PC-9 (cell line): ENCODE measurements around the gene NRP1. TPM values are rescaled to one million over a fixed set of nuclear protein-coding genes. Genes with fewer than 3 reads are reported as not detected.

Experiments used
- BruUV-seq: library from RNA; stranded (reverse); fragments of 400-500 nt; replicated peaks from 2 replicates; lab custom pipeline; 2021; lab: Mats Ljungman, UMichigan
- CTCF ChIA-PET: fragments of 300-600 bp; sonication (Branson Sonifier 250); formaldehyde crosslinking; loops from one replicate; lab custom pipeline; 2022; ENCODE audit warnings: antibody characterized with exemption; lab: Charles Lee
- POLR2A ChIA-PET: fragments of 300-600 bp; sonication (Branson Sonifier 250); formaldehyde crosslinking; loops from one replicate; lab custom pipeline; 2022; ENCODE audit warnings: antibody characterized with exemption; ENCODE audit not compliant: unreplicated experiment; lab: Charles Lee
- DNase-seq, 2 experiments: peaks; one replicate each; pipeline versions ENCODE4 v3.0.0 to v3.0.0-alpha.2; 2015 to 2022; ENCODE audit warnings: mixed read lengths in 1 of 2
- H2AFZ ChIP-seq: fragments of 200-600 bp; sonication (generic); 2 replicates; pipeline ENCODE4 v1.8.1; 2017; ENCODE audit warnings: antibody characterized with exemption
- H3F3A ChIP-seq: fragments of 200-600 bp; sonication (generic); 2 replicates; pipeline ENCODE4 v1.8.1; 2017; ENCODE audit warnings: antibody characterized with exemption, mild to moderate bottlenecking, low read depth; ENCODE audit not compliant: insufficient read depth
- H3K27ac ChIP-seq: fragments of 200-600 bp; sonication (generic); 2 replicates; pipeline ENCODE4 v1.6.1; 2016; ENCODE audit warnings: mixed run types
- H3K27me3 ChIP-seq: fragments of 200-600 bp; sonication (generic); 2 replicates; pipeline ENCODE4 v1.6.1; 2016; ENCODE audit warnings: low read depth, mixed run types; ENCODE audit not compliant: insufficient read depth
- H3K36me3 ChIP-seq: fragments of 200-600 bp; sonication (generic); 2 replicates; pipeline ENCODE4 v1.6.1; 2016; ENCODE audit warnings: low read depth, mixed run types
- H3K4me1 ChIP-seq: fragments of 200-600 bp; sonication (generic); replicated peaks from 2 replicates; pipeline ENCODE4 v1.6.1; 2016; ENCODE audit warnings: mixed run types; ENCODE audit not compliant: insufficient read depth
- H3K4me2 ChIP-seq: fragments of 200-600 bp; sonication (generic); 2 replicates; pipeline ENCODE4 v1.6.1; 2017; ENCODE audit warnings: mixed run types
- H3K4me3 ChIP-seq: fragments of 200-600 bp; sonication (generic); 2 replicates; pipeline ENCODE4 v1.6.1; 2016; ENCODE audit warnings: mixed run types
- H3K79me2 ChIP-seq: fragments of 200-600 bp; sonication (generic); 2 replicates; pipeline ENCODE4 v1.6.1; 2017; ENCODE audit warnings: low read depth, mixed run types
- H3K9me2 ChIP-seq: fragments of 200-600 bp; sonication (generic); 2 replicates; pipeline ENCODE4 v1.8.1; 2017; ENCODE audit warnings: mild to moderate bottlenecking; ENCODE audit not compliant: insufficient read depth
- H3K9me3 ChIP-seq: fragments of 200-600 bp; sonication (generic); 2 replicates; pipeline ENCODE4 v1.8.1; 2016; ENCODE audit warnings: low read depth; ENCODE audit not compliant: insufficient read depth
- H4K20me1 ChIP-seq: fragments of 200-600 bp; sonication (generic); 2 replicates; pipeline ENCODE4 v1.8.1; 2017; ENCODE audit not compliant: insufficient read depth
- CTCF ChIP-seq: fragments of 200-600 bp; sonication (generic); conservative IDR thresholded peaks from 2 replicates; pipeline ENCODE4 v1.6.1; 2017; ENCODE audit warnings: mixed run types, antibody characterized with exemption, mild to moderate bottlenecking, moderate library complexity
- EZH2 ChIP-seq: fragments of 200-600 bp; sonication (generic); IDR thresholded peaks from 2 replicates; pipeline ENCODE4 v1.8.0; 2017; ENCODE audit warnings: antibody characterized with exemption, low read depth
- intact Hi-C: fragments of 100-400 bp; cut with micrococcal nuclease; formaldehyde crosslinking; loops from one replicate; pipeline ENCODE4 v1.10.0; 2022; ENCODE audit not compliant: unreplicated experiment
- total RNA-seq: library from RNA; stranded (reverse); gene quantifications from 2 replicates; pipeline ENCODE4 v1.2.3, GENCODE V29; 2021

The NRP1 gene
- total RNA-seq, 1 experiment from 2014 or later = 30.5 TPM

- no peak for TF ChIP-seq EZH2
- peak; percentile 80 for TF ChIP-seq CTCF
- Histone ChIP-seq H2AFZ (peak overlapping the region; percentile 43; the same call in 1 of the 2 replicates), H3K9me2 (no peaks in the 10 kb centered on the region), H3K4me3 (peak overlapping the region; percentile 92), H3K79me2 (peaks cover 85% of the 10 kb centered on the region), H3K36me3 (peaks cover 54% of the 10 kb centered on the region), H3K4me2 (peak overlapping the region; percentile 91), H3F3A (no peaks in the 10 kb centered on the region), H3K4me1 (peaks cover 55% of the 10 kb centered on the region), H3K27ac (peak overlapping the region; percentile 28; the same call in 1 of the 2 replicates), H3K27me3 (no peaks in the 10 kb centered on the region), H4K20me1 (no peaks in the 10 kb centered on the region; the same call in 1 of the 2 replicates), H3K9me3 (no peaks in the 10 kb centered on the region)
- intact Hi-C loops = loop anchor here (1.0 to 10.0 kb wide), 10 partner anchors 58 to 1662 kb away; no protein-coding TSS in a partner anchor
- CTCF ChIA-PET = interaction anchor here (0.7 to 2.9 kb wide), 2 partner anchors 134 to 137 kb away, joined by 4 to 16 read pairs; no protein-coding TSS in a partner anchor
- no TSS peak for BruUV-seq
- POLR2A ChIA-PET = no interaction called here
- DNase-seq = peak; percentile 54 to 79
Observed at GRCh38 chr10:33330543-33331378, 3.7 kb downstream of the NRP1 start.

GRCh38 chr10:33329178-33329577 is 5.3 kb downstream of the NRP1 start:
- no peak overlapping the region for H2AFZ ChIP-seq
- peak in 1 of 2 experiments; percentile 40 for DNase-seq
- no peak overlapping the region for H3K4me3 ChIP-seq
- H3K4me1 ChIP-seq = peaks cover 58% of the 10 kb centered on the region
- peaks cover 88% of the 10 kb centered on the region for H3K79me2 ChIP-seq
- intact Hi-C loops = no loop called here
- no peaks in the 10 kb centered on the region for H3K9me2 ChIP-seq
- H3K36me3 ChIP-seq = peaks cover 60% of the 10 kb centered on the region
- H4K20me1 ChIP-seq = no peaks in the 10 kb centered on the region; the same call in 1 of the 2 replicates
- H3K27ac ChIP-seq = no peak overlapping the region
- ChIA-PET CTCF (no interaction called here), POLR2A (interaction anchor here (0.6 kb wide), 1 partner anchor 169 kb away, joined by 3 read pairs; no protein-coding TSS in a partner anchor)
- H3F3A ChIP-seq = no peaks in the 10 kb centered on the region
- BruUV-seq = no TSS peak
- H3K9me3 ChIP-seq = no peaks in the 10 kb centered on the region
- TF ChIP-seq CTCF (no peak), EZH2 (no peak)
- peak overlapping the region; percentile 91; the same call in 1 of the 2 replicates for H3K4me2 ChIP-seq
- H3K27me3 ChIP-seq = no peaks in the 10 kb centered on the region

- no peaks in the 10 kb centered on the region for H3K27me3 ChIP-seq
- H3K9me3 ChIP-seq = no peaks in the 10 kb centered on the region
- ChIA-PET CTCF (interaction anchor here (1.4 kb wide), 1 partner anchor 135 kb away, joined by 6 read pairs; no protein-coding TSS in a partner anchor), POLR2A (no interaction called here)
- H3K4me2 ChIP-seq = peak overlapping the region; percentile 91
- H3K79me2 ChIP-seq = peaks cover 86% of the 10 kb centered on the region
- H3K36me3 ChIP-seq = peaks cover 68% of the 10 kb centered on the region
- no peaks in the 10 kb centered on the region; the same call in 1 of the 2 replicates for H4K20me1 ChIP-seq
- no peak for DNase-seq
- H3K4me1 ChIP-seq = peaks cover 58% of the 10 kb centered on the region
- no peaks in the 10 kb centered on the region for H3K9me2 ChIP-seq
- intact Hi-C loops = no loop called here
- BruUV-seq = no TSS peak
- no peak for TF ChIP-seq EZH2
- H3K4me3 ChIP-seq = no peak overlapping the region
- no peak overlapping the region for H2AFZ ChIP-seq
- H3F3A ChIP-seq = no peaks in the 10 kb centered on the region
- no peak overlapping the region for H3K27ac ChIP-seq
Observed at GRCh38 chr10:33328253-33328652, 6.2 kb downstream of the NRP1 start.
